GM12875 (cell line): Measurements from ENCODE around the gene CCDC88C.

Experiments
- H3K4me3 ChIP-seq: one replicate; pipeline ENCODE4 v1.5.1; 2011; ENCODE audit warnings: low read depth, low read length, control low read depth
- TF ChIP-seq, protein P1 (sequence below): IDR thresholded peaks from 2 replicates; pipeline ENCODE4 v1.5.1; 2011; ENCODE audit warnings: low read depth, mild to moderate bottlenecking, control low read depth, inconsistent platforms, low read length, moderate library complexity, borderline replicate concordance; ENCODE audit not compliant: insufficient read depth

CCDC88C gene

DNA sequence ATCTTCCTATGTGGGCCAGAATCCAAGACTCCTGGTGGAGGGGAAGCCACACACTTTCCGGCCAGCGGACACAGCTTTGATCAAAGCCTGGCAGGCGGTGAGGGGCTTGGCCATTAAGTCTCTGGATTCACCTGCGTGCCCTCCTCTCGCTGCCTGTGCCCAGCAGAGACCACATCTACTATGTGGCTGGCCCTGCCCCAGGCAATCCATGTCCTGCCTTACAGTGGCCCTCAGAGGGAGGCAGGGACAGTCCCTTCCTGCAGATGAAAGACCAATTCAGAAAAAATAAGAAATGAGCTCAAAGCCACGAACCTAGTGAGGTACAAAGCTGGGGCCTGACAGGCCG is 90.4 kb downstream of the CCDC88C start:
- TF ChIP-seq, protein P1, sequence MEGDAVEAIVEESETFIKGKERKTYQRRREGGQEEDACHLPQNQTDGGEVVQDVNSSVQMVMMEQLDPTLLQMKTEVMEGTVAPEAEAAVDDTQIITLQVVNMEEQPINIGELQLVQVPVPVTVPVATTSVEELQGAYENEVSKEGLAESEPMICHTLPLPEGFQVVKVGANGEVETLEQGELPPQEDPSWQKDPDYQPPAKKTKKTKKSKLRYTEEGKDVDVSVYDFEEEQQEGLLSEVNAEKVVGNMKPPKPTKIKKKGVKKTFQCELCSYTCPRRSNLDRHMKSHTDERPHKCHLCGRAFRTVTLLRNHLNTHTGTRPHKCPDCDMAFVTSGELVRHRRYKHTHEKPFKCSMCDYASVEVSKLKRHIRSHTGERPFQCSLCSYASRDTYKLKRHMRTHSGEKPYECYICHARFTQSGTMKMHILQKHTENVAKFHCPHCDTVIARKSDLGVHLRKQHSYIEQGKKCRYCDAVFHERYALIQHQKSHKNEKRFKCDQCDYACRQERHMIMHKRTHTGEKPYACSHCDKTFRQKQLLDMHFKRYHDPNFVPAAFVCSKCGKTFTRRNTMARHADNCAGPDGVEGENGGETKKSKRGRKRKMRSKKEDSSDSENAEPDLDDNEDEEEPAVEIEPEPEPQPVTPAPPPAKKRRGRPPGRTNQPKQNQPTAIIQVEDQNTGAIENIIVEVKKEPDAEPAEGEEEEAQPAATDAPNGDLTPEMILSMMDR = no peak
- H3K4me3 ChIP-seq = no peak overlapping the region

DNA sequence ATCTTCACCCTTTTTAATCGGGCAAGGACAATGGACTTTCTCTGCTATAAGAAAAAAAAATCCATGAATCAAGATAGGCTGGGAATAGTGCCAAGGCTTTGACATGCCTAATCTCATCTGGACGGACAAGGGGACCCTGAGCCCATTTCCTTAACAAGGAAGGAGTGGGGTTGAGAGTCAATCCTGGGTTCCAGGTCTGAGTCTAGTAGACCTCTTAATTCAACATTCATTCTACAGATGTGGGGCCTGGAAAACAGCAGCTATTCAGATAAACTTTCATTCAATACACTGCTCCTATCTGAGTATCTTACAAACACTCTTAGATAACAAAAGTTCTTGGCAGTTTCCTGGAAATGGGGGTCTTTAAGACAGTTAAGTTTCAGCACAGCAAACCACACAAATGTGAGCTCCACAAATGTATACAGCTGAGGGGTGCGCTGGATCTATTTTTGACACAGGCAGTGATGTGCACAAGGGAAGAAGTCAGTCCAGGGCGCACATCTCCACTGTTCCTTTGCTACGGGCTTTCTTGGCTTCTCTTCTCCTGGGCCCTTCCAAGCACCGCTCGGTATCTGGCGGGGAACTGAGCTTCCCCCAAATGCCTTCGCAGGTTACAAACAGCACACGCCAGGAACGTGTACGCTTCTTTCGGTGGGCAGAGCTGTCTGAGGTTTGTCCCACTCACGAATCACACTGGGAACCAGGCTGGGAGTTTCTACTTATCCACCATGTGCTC is 90.9 kb downstream of the CCDC88C start:
- no peak overlapping the region for H3K4me3 ChIP-seq
- TF ChIP-seq, protein P1 = no peak

DNA sequence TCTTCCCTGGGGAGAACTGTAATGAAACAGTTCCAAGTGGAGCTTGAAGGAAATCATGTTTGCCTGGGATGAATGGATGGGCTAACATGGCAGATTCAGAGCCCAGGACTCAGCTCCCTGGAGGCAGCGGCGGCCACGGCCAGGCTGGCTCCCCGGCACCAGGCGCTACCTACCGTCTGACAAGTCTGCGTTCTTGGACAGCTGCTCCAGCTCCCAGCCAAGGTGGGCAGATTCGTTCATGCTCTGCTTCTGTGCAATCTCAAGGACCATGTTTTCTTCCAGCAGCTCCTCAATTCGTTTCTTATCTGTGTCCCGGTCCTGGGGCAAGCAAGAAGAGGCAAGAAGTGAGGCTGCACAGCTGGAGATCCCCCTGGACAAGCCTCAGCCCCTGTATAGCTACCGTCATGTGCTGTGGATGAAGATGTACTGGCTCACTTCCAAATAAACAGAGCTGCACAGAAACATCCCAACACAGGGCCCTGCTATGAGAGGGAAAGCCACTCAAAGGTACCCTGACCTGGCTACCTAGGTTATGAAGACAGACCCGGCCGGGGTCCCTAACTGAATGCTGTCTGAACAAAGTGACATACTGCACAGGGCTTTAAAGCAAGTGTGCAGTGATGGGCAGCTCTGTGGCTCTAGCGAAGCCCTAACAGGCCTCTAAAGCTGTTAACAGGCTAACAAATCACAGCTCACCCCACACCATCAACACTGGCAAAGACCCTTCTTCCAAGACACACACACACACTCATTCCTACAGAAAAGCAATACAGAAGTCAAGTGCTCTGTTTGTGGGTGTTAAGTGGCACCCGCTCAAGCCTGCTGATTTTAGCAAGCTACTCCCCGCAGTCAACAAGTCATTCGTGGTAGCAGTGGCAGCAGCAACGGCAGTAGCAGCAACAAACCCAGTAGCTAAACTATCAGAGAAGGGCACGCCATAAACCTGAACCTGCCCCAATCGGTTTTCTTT is 92.7 kb downstream of the CCDC88C start:
- TF ChIP-seq, protein P1 = no peak
- H3K4me3 ChIP-seq = peak overlapping the region; percentile 40

DNA sequence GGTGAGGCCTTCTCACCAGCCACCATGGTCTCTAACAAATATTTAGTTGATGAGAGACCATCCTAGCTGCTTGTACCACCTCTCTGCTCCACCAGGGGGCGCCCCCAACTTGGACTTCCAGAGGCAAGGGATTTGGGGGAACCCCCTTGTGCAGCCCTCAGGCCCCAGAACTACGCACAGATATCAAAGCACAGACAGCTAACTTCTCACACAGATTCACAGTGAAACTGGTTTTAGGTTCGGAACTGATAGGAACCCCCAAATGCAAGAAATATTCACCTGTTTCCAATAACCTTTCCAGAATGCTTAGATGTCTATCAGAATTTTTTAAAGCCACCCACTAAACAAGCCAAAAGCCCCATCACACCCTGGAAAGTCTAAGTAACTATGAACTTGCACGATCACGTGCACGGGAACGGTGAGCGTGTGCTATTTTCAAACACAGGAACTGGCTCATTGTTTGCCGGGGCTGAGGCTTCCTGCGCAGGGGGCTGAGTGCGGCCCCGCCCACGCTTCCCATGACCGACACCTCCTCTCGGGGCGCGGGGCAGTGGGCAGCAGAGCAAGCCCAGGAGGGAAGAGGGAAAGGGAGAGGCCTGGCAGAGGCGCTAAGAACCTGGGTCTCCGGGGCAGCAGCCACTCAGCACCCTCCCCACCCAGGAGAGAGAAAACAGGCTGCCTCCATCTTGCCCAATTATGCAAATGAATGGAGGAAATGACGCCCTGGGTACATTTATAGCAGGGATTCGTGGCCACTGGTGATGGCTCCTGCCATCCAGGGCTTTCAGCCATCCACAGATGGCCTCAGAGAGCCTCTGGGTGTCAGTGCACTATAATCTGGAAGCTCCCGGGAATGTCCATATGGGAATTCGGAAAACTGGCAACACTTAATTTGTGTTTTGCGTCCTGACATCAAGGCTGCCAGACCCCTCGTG is 93.7 kb downstream of the CCDC88C start:
- H3K4me3 ChIP-seq = peak overlapping the region; percentile 40
- TF ChIP-seq, protein P1 = peak; percentile 86

DNA sequence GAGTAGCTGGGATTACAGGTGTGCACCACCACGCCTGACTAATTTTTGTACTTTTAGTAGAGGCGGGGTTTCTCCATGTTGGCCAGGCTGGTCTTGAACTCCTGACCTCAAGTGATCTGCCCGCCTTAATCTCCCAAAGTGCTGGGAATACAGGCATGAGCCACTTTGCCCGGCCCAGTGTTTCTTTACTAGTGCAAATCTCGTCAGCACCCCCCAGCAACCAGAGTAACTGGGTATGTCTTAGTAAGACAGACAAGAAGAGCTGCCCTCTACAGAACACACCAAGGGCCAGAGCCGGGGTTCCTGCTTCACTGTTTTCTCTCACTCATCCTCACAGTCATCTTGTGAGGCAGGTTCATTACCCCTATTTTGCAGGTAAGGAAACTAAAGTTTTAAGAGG is 94.6 kb downstream of the CCDC88C start:
- no peak overlapping the region for H3K4me3 ChIP-seq
- TF ChIP-seq, protein P1 = no peak

DNA sequence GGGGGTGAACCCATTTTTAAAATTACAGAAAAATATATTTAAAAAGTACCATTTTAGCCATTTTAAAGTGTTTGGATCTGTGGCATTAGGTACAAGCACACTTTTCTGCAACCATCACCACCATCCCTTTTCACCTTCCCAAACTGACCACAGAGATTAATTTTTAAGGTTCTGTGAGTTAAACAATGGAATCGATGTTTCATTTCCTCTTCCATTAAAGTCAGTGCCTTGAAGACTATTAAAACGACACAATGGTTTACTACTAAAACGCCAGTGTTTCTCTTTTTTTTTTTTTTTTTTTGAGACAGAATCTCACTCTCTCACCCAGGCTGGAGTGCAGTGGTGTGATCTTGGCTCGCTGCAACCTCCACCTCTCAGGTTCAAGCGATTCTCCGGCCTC is 95.0 kb downstream of the CCDC88C start:
- no peak overlapping the region for H3K4me3 ChIP-seq
- TF ChIP-seq, protein P1 = no peak
